ENCODE data around the gene CD68. TPM values are rescaled to one million over a fixed set of nuclear protein-coding genes. Genes with fewer than 3 reads are reported as not detected.
"Not testable (repeated sequence)": the region's sequence is repeated elsewhere in the genome, so short reads cannot be mapped to it uniquely, and the experiment has no call there.

The CD68 gene
- polyA plus RNA-seq, 1 donor: 55.2 TPM

GRCh38 chr17:7613769-7614424, 34.5 kb downstream of the CD68 start:
- DNase-seq: no peak

DNA sequence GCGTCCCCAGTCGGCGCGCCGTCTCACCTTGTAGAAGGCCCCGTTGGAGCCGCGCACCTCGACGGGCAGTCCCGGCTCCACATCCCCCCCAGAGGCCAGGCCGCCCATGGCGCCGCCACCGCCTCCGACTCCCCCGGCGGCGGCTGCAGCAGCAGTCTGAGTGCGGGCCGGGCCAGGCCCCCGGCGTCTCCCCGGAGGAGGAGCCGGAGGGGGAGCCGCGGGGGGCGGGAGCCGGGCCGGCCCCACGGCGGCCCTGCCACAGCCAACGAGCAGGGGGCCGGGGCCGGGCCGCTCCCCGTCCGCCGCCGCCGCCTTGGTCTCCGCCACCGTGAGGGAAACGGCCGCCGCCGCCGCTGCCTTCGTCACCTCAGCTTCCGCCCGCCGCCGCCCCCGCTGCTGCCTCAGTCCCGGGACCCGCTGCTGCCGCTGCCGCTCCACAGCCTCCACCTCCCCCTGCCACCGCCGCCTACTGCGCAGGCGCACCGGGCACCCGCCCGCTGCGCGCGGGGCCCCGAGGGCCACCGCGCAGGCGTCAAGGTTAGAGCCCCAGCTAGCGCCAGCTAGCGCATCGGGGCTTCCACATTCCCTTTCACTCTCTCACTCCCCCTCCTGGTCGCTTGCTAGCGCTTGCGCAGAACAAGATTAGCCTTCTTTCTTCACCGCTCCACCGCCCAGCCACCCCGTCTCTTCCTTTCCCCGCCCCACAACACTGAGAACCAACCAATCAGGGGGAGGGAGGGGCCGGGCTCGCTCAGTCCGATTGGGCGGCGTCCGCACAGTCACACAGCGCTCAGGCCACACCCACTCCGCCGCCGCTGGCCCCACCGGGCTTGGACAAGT, 35.2 kb downstream of the CD68 start, which contains the start of gene FXR2:
TSS of gene FXR2 (minus strand) at position 473 of the 840 bp plus-strand sequence. CDS start at position 108, 365 bp downstream.
- peak; percentile 100 for DNase-seq

- no peak for DNase-seq
Observed at GRCh38 chr17:7615265-7615747, 35.9 kb downstream of the CD68 start.

- no peak for DNase-seq
Observed at GRCh38 chr17:7618608-7619007, 39.2 kb downstream of the CD68 start.

GRCh38 chr17:7620835-7621234, 41.4 kb downstream of the CD68 start:
- no peak for DNase-seq

GRCh38 chr17:7623661-7624060, 44.2 kb downstream of the CD68 start:
- DNase-seq: no peak

GRCh38 chr17:7625749-7626148, 46.3 kb downstream of the CD68 start:
- DNase-seq: not testable (repeated sequence)

DNA sequence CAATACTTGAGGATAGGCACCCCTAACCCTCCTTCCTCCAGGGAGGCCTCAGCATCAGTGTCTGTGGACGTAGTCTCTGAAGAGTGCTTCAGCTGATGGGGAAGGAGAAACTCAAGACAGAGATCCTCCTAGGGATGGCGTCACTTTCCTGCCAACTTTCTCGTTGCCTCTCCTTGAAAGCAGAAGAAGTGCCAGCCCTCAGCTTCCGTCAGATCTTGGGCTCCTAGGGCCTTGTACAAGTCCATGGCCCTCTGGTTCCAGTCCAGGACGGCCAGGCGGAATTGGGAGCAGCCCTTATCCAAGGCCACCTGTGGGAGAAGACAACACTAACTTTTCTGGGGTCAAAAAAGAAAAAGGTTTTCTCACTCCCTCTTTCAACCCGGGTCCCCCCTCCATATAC, 46.9 kb downstream of the CD68 start:
- no peak for DNase-seq

- no peak for DNase-seq
Observed at GRCh38 chr17:7626956-7627249, 47.5 kb downstream of the CD68 start.

GRCh38 chr17:7627250-7628121, 48.0 kb downstream of the CD68 start, which contains the start of gene SAT2:
TSS of gene SAT2 (minus strand) at chr17:7627821. CDS start at chr17:7627635, 186 bp downstream.
- peak; percentile 94 for DNase-seq

DNA sequence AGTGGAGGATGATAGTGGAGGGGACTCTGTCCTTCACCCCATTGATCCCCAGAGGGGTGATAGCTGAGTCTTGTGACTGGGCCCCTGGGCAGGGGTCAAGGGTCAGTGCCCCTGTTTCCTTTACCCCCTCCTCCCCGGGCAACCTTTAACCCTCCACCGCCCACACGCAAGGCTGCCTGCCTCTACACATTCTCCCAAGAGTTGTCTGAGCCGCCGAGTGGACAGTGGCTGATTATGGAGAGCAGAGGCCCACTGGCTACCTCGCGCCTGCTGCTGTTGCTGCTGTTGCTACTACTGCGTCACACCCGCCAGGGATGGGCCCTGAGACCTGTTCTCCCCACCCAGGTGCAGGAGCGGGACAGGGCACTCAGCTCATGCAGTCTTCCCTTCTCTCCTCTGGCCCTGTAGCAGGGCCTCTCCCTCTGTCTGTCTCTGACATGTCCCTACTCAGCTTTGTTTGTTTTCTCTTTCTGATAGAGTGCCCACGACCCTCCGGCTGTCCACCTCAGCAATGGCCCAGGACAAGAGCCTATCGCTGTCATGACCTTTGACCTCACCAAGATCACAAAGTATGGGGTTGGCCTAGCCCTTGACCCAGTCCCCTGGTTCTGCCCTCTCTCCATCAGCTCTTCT, 50.6 kb downstream of the CD68 start, which contains the start of gene SHBG:
TSS of gene SHBG (plus strand) at position 197 of the 633 bp plus-strand sequence. CDS start at position 235, 38 bp downstream.
- no peak for DNase-seq

Other genes with a start within 250 kb of the CD68 start
- gene ACAP1, start 243.1 kb upstream of the CD68 start, polyA plus RNA-seq (ENCODE audit: insufficient read length): 13.6 TPM
- gene KCTD11, start 227.5 kb upstream of the CD68 start, polyA plus RNA-seq (ENCODE audit: insufficient read length): 8.9 TPM
- gene TMEM95, start 224.5 kb upstream of the CD68 start, polyA plus RNA-seq (ENCODE audit: insufficient read length): not detected
- gene TNK1, start 198.5 kb upstream of the CD68 start, polyA plus RNA-seq (ENCODE audit: insufficient read length): 0.66 TPM
- 31.1 TPM for gene PLSCR3, start 185.1 kb upstream of the CD68 start, polyA plus RNA-seq (ENCODE audit: insufficient read length)
- gene TMEM256, start 175.5 kb upstream of the CD68 start, polyA plus RNA-seq (ENCODE audit: insufficient read length): 52.9 TPM
- 31.4 TPM for gene NLGN2, start 171.8 kb upstream of the CD68 start, polyA plus RNA-seq (ENCODE audit: insufficient read length)
- not detected for gene SPEM1, start 159.3 kb upstream of the CD68 start, polyA plus RNA-seq (ENCODE audit: insufficient read length)
- gene SPEM2, start 154.0 kb upstream of the CD68 start, polyA plus RNA-seq (ENCODE audit: insufficient read length): not detected
- not detected for gene SPEM3, start 150.8 kb upstream of the CD68 start, polyA plus RNA-seq (ENCODE audit: insufficient read length)
- gene TMEM102, start 144.2 kb upstream of the CD68 start, polyA plus RNA-seq (ENCODE audit: insufficient read length): 1.5 TPM
- 2.6 TPM for gene FGF11, start 140.1 kb upstream of the CD68 start, polyA plus RNA-seq (ENCODE audit: insufficient read length)
- gene CHRNB1, start 134.6 kb upstream of the CD68 start, polyA plus RNA-seq (ENCODE audit: insufficient read length): 86.6 TPM
- gene ZBTB4, start 100.0 kb upstream of the CD68 start, polyA plus RNA-seq (ENCODE audit: insufficient read length): 27.5 TPM
- 0.13 TPM for gene SLC35G6, start 98.2 kb upstream of the CD68 start, polyA plus RNA-seq (ENCODE audit: insufficient read length)
- 70.0 TPM for gene POLR2A, start 95.3 kb upstream of the CD68 start, polyA plus RNA-seq (ENCODE audit: insufficient read length)
- gene TNFSF12, start 30.6 kb upstream of the CD68 start, polyA plus RNA-seq (ENCODE audit: insufficient read length): 32.4 TPM
- gene TNFSF13, start 20.9 kb upstream of the CD68 start, polyA plus RNA-seq (ENCODE audit: insufficient read length): 4.0 TPM
- gene SENP3, start 17.7 kb upstream of the CD68 start, polyA plus RNA-seq (ENCODE audit: insufficient read length): 34.1 TPM
- gene MPDU1, start 4.2 kb downstream of the CD68 start, polyA plus RNA-seq (ENCODE audit: insufficient read length): 38.6 TPM
- 2.3 TPM for gene SOX15, start 10.5 kb downstream of the CD68 start, polyA plus RNA-seq (ENCODE audit: insufficient read length)
- 38.3 TPM for gene FXR2, start 35.3 kb downstream of the CD68 start, polyA plus RNA-seq (ENCODE audit: insufficient read length)
- gene SAT2, start 48.2 kb downstream of the CD68 start, polyA plus RNA-seq (ENCODE audit: insufficient read length): 64.4 TPM
- gene SHBG, start 50.5 kb downstream of the CD68 start, polyA plus RNA-seq (ENCODE audit: insufficient read length): 1.0 TPM
- gene ATP1B2, start 71.3 kb downstream of the CD68 start, polyA plus RNA-seq (ENCODE audit: insufficient read length): 33.8 TPM
- 44.1 TPM for gene TP53, start 107.9 kb downstream of the CD68 start, polyA plus RNA-seq (ENCODE audit: insufficient read length)
- 8.0 TPM for gene WRAP53, start 108.8 kb downstream of the CD68 start, polyA plus RNA-seq (ENCODE audit: insufficient read length)
- gene EFNB3, start 125.6 kb downstream of the CD68 start, polyA plus RNA-seq (ENCODE audit: insufficient read length): 5.4 TPM
- gene DNAH2, start 138.1 kb downstream of the CD68 start, polyA plus RNA-seq (ENCODE audit: insufficient read length): 6.8 TPM